PC-3 (cell line): Measurements from ENCODE around the gene LRRIQ4.

Experiments used
- EZH2 ChIP-seq: fragments of 300-600 bp; sonication (generic); IDR thresholded peaks from one replicate; pipeline ENCODE4 v1.6.1; 2017; ENCODE audit warnings: antibody characterized with exemption, mild to moderate bottlenecking, low read length; ENCODE audit not compliant: unreplicated experiment
- EZH2phosphoT487 ChIP-seq: fragments of 300-600 bp; sonication (generic); IDR thresholded peaks from 2 replicates; pipeline ENCODE4 v1.6.1; 2018; ENCODE audit warnings: mild to moderate bottlenecking, antibody characterized with exemption, low read length, borderline replicate concordance

GRCh38 chr3:169879013-169879557 is 66.4 kb downstream of the LRRIQ4 start:
- TF ChIP-seq EZH2 (no peak), EZH2phosphoT487 (no peak)
